Transverse colon (tissue), 4 donors: Measurements from ENCODE around the gene IGSF22.

ENCODE experiments used
- EP300 ChIP-seq: sonication (generic); formaldehyde crosslinking; IDR thresholded peaks from one replicate; pipeline ENCODE4 v1.6.1; 2017; ENCODE audit warnings: antibody characterized with exemption, low read depth
- POLR2A ChIP-seq: fragments of 450-650 bp; IDR thresholded peaks from one replicate; pipeline ENCODE4 v1.6.1; 2016; ENCODE audit warnings: antibody characterized with exemption, mild to moderate bottlenecking, moderate library complexity
- POLR2AphosphoS5 ChIP-seq, 3 donors: sonication (generic); formaldehyde crosslinking; IDR thresholded peaks; one replicate each; pipeline ENCODE4 v1.6.1; 2016; ENCODE audit warnings: antibody characterized with exemption in 3 of 3
- TF ChIP-seq, protein P1 (sequence below), 5 experiments: fragments of 200-600 bp in 3 of 5; fragments of 450-650 bp in 2 of 5; sonication (generic) in 3 of 5; IDR thresholded peaks; 1 replicate in 2 of 5; 2 replicates in 3 of 5; pipeline ENCODE4 v1.5.1; 2016 to 2017; ENCODE audit warnings: antibody characterized with exemption in 5 of 5, inconsistent platforms in 3 of 5, mild to moderate bottlenecking in 2 of 5, moderate library complexity in 1 of 5

DNA sequence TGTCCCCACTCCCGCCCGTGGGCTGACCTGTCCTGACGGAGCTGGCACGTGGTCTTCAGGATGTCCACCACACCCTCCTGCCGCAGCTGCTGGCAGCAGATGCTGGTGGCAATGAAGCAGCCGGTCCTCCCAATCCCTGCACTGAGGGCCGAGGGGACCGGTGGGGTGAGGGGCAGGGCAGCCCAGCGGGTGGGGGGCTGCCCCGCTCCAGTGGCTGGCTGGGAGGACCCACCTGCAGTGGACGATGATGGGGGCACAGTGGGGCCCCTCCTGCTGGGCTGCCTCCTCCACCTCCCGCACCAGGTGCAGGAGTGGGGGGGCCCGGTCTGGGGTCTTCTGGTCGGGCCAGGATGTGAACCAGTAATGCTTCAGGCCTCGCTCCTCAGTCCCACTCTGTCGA lies 3.4 kb upstream of the IGSF22 start:
- TF ChIP-seq, protein P1, sequence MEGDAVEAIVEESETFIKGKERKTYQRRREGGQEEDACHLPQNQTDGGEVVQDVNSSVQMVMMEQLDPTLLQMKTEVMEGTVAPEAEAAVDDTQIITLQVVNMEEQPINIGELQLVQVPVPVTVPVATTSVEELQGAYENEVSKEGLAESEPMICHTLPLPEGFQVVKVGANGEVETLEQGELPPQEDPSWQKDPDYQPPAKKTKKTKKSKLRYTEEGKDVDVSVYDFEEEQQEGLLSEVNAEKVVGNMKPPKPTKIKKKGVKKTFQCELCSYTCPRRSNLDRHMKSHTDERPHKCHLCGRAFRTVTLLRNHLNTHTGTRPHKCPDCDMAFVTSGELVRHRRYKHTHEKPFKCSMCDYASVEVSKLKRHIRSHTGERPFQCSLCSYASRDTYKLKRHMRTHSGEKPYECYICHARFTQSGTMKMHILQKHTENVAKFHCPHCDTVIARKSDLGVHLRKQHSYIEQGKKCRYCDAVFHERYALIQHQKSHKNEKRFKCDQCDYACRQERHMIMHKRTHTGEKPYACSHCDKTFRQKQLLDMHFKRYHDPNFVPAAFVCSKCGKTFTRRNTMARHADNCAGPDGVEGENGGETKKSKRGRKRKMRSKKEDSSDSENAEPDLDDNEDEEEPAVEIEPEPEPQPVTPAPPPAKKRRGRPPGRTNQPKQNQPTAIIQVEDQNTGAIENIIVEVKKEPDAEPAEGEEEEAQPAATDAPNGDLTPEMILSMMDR (IDR thresholded peaks at IDR 0.05): no peak
- TF ChIP-seq EP300 (no peak), POLR2AphosphoS5 (IDR thresholded peaks at IDR 0.05) (no peak), POLR2A (no peak)
